Duodenal mucosa (tissue), 2 donors: ENCODE measurements around the gene EFHD2.
"Not testable (repeated sequence)": the region's sequence is repeated elsewhere in the genome, so short reads cannot be mapped to it uniquely, and the experiment has no call there.

ENCODE experiments used
- H3K27ac ChIP-seq: one replicate; pipeline ENCODE4 v1.7.0; 2013; ENCODE audit warnings: low read depth, low read length
- H3K27me3 ChIP-seq, 2 donors: one replicate each; pipeline ENCODE4 v1.7.0; 2013; ENCODE audit warnings: low read length in 2 of 2, control low read depth in 1 of 2; ENCODE audit not compliant: insufficient read depth in 2 of 2, control insufficient read depth in 1 of 2
- H3K36me3 ChIP-seq, 2 donors: one replicate each; pipeline ENCODE4 v1.7.0; 2013; ENCODE audit warnings: low read length in 2 of 2, control low read depth in 1 of 2; ENCODE audit not compliant: insufficient read depth in 2 of 2, control insufficient read depth in 1 of 2
- H3K4me1 ChIP-seq, 2 donors: one replicate each; pipeline ENCODE4 v1.7.0; 2013; ENCODE audit warnings: low read length in 2 of 2, control low read depth in 1 of 2; ENCODE audit not compliant: insufficient read depth in 2 of 2, control insufficient read depth in 1 of 2
- H3K4me3 ChIP-seq, 2 donors: one replicate each; pipeline ENCODE4 v1.7.0; 2013; ENCODE audit warnings: low read length in 2 of 2, low read depth in 1 of 2
- H3K9ac ChIP-seq, 2 donors: one replicate each; pipeline ENCODE4 v1.7.0; 2013; ENCODE audit warnings: low read length in 2 of 2, low read depth in 1 of 2
- H3K9me3 ChIP-seq, 2 donors: one replicate each; pipeline ENCODE4 v1.7.0; 2013; ENCODE audit warnings: low read length in 2 of 2, control low read depth in 1 of 2; ENCODE audit not compliant: control insufficient read depth in 1 of 2

Gene EFHD2

GRCh38 chr1:15388201-15388880, 21.3 kb upstream of the EFHD2 start:
- no peaks in the 10 kb centered on the region for H3K36me3 ChIP-seq
- H3K4me1 ChIP-seq, result peaks cover 10% of the 10 kb centered on the region in 2 donors
- no peak overlapping the region for H3K9ac ChIP-seq
- H3K9me3 ChIP-seq, result no peaks in the 10 kb centered on the region
- H3K27me3 ChIP-seq, result no peaks in the 10 kb centered on the region
- H3K27ac ChIP-seq, result no peak overlapping the region
- H3K4me3 ChIP-seq, result no peak overlapping the region

- not testable (repeated sequence) for H3K27me3 ChIP-seq, H3K9ac ChIP-seq, H3K27ac ChIP-seq, H3K9me3 ChIP-seq, H3K36me3 ChIP-seq, H3K4me3 ChIP-seq
- peaks cover 3 to 10% of the 10 kb centered on the region in 2 donors for H3K4me1 ChIP-seq
These were observed 19.9 kb upstream of the EFHD2 start for GRCh38 chr1:15389828-15390227.

GRCh38 chr1:15390667-15391066, 19.0 kb upstream of the EFHD2 start:
- Histone ChIP-seq H3K36me3 (no peaks in the 10 kb centered on the region), H3K4me3 (no peak overlapping the region), H3K4me1 (peaks cover 0 to 8% of the 10 kb centered on the region in 2 donors), H3K27ac (no peak overlapping the region), H3K9me3 (no peaks in the 10 kb centered on the region), H3K27me3 (no peaks in the 10 kb centered on the region), H3K9ac (no peak overlapping the region)

GRCh38 chr1:15391366-15391765, 18.3 kb upstream of the EFHD2 start:
- Histone ChIP-seq H3K36me3 (no peaks in the 10 kb centered on the region), H3K4me3 (no peak overlapping the region), H3K4me1 (peaks cover 0 to 2% of the 10 kb centered on the region in 2 donors), H3K9ac (no peak overlapping the region), H3K27me3 (no peaks in the 10 kb centered on the region), H3K27ac (no peak overlapping the region), H3K9me3 (no peaks in the 10 kb centered on the region)

- no peaks in the 10 kb centered on the region for H3K4me1 ChIP-seq
- H3K27ac ChIP-seq, result no peak overlapping the region
- H3K4me3 ChIP-seq, result no peak overlapping the region
- H3K9ac ChIP-seq, result no peak overlapping the region
- H3K9me3 ChIP-seq, result no peaks in the 10 kb centered on the region
- no peaks in the 10 kb centered on the region for H3K27me3 ChIP-seq
- H3K36me3 ChIP-seq, result no peaks in the 10 kb centered on the region
These were observed 16.0 kb upstream of the EFHD2 start for GRCh38 chr1:15393475-15394257.

GRCh38 chr1:15394258-15394690, 15.4 kb upstream of the EFHD2 start:
- H3K36me3 ChIP-seq, result no peaks in the 10 kb centered on the region
- H3K27ac ChIP-seq, result no peak overlapping the region
- H3K27me3 ChIP-seq, result no peaks in the 10 kb centered on the region
- peaks cover 0 to 1% of the 10 kb centered on the region in 2 donors for H3K9me3 ChIP-seq
- no peak overlapping the region for H3K4me3 ChIP-seq
- H3K9ac ChIP-seq, result no peak overlapping the region
- H3K4me1 ChIP-seq, result no peaks in the 10 kb centered on the region

- H3K27ac ChIP-seq, result no peak overlapping the region
- peaks cover 4 to 8% of the 10 kb centered on the region in 2 donors for H3K9me3 ChIP-seq
- no peak overlapping the region for H3K4me3 ChIP-seq
- H3K4me1 ChIP-seq, result no peaks in the 10 kb centered on the region
- no peaks in the 10 kb centered on the region for H3K27me3 ChIP-seq
- H3K9ac ChIP-seq, result no peak overlapping the region
- H3K36me3 ChIP-seq, result no peaks in the 10 kb centered on the region
These were observed 12.5 kb upstream of the EFHD2 start for GRCh38 chr1:15397236-15397635.

GRCh38 chr1:15399710-15400109, 10.0 kb upstream of the EFHD2 start:
- Histone ChIP-seq H3K27me3 (no peaks in the 10 kb centered on the region), H3K4me3 (no peak overlapping the region), H3K9me3 (peaks cover 4 to 8% of the 10 kb centered on the region in 2 donors), H3K27ac (no peak overlapping the region), H3K9ac (no peak overlapping the region), H3K36me3 (no peaks in the 10 kb centered on the region), H3K4me1 (no peaks in the 10 kb centered on the region)

GRCh38 chr1:15400627-15401026, 9.1 kb upstream of the EFHD2 start:
- peaks cover 4 to 8% of the 10 kb centered on the region in 2 donors for H3K9me3 ChIP-seq
- H3K4me1 ChIP-seq, result no peaks in the 10 kb centered on the region
- no peaks in the 10 kb centered on the region for H3K27me3 ChIP-seq
- H3K9ac ChIP-seq, result no peak overlapping the region
- H3K4me3 ChIP-seq, result no peak overlapping the region
- no peaks in the 10 kb centered on the region for H3K36me3 ChIP-seq
- no peak overlapping the region for H3K27ac ChIP-seq

- Histone ChIP-seq H3K36me3 (no peaks in the 10 kb centered on the region), H3K4me3 (no peak overlapping the region), H3K9ac (no peak overlapping the region), H3K4me1 (no peaks in the 10 kb centered on the region), H3K9me3 (peaks cover 4 to 8% of the 10 kb centered on the region in 2 donors), H3K27ac (no peak overlapping the region), H3K27me3 (no peaks in the 10 kb centered on the region)
These were observed 8.2 kb upstream of the EFHD2 start for GRCh38 chr1:15401391-15402055.
